Measurements from ENCODE around the gene TXNIP.
A peak's percentile ranks its signal among the peaks of the same experiment; 100 is the strongest.

The TXNIP gene

GRCh38 chr1:145985502-145986439 lies 10.6 kb downstream of the TXNIP start:
- no peak for DNase-seq (ENCODE audit: low read depth in 3 of 3)

GRCh38 chr1:145985129-145985501 lies 11.3 kb downstream of the TXNIP start:
- no peak for DNase-seq (ENCODE audit: low read depth in 3 of 3)

GRCh38 chr1:145983960-145984830 lies 12.2 kb downstream of the TXNIP start:
- no peak for DNase-seq (ENCODE audit: low read depth in 3 of 3)

- no peak for DNase-seq (ENCODE audit: low read depth in 3 of 3)
These were observed 13.1 kb downstream of the TXNIP start for GRCh38 chr1:145983206-145983675.

- DNase-seq (ENCODE audit: low read depth in 3 of 3) = no peak
These were observed 14.2 kb downstream of the TXNIP start for GRCh38 chr1:145982010-145982723.

- DNase-seq (ENCODE audit: low read depth in 3 of 3) = no peak
These were observed 15.9 kb downstream of the TXNIP start for GRCh38 chr1:145980457-145980994.

- DNase-seq (ENCODE audit: low read depth in 3 of 3) = no peak
These were observed 16.5 kb downstream of the TXNIP start for GRCh38 chr1:145979746-145980456.

GRCh38 chr1:145978854-145979745 lies 17.3 kb downstream of the TXNIP start:
- DNase-seq (ENCODE audit: low read depth in 3 of 3) = peak; percentile 60 to 77 (median 66)

GRCh38 chr1:145978471-145978853 lies 17.9 kb downstream of the TXNIP start:
- DNase-seq (ENCODE audit: low read depth in 3 of 3) = no peak

GRCh38 chr1:145977486-145978470 lies 18.6 kb downstream of the TXNIP start:
- peak in 2 of 3 experiments; percentile 58 to 61 for DNase-seq (ENCODE audit: low read depth in 3 of 3)

- no peak for DNase-seq (ENCODE audit: low read depth in 3 of 3)
These were observed 19.4 kb downstream of the TXNIP start for GRCh38 chr1:145977016-145977415.

- no peak for DNase-seq (ENCODE audit: low read depth in 3 of 3)
These were observed 21.2 kb downstream of the TXNIP start for GRCh38 chr1:145975216-145975615.

- DNase-seq (ENCODE audit: low read depth in 3 of 3) = no peak
These were observed 21.7 kb downstream of the TXNIP start for GRCh38 chr1:145974721-145975120.

GRCh38 chr1:145972580-145972979 lies 23.8 kb downstream of the TXNIP start:
- no peak for DNase-seq (ENCODE audit: low read depth in 3 of 3)

- DNase-seq (ENCODE audit: low read depth in 3 of 3) = no peak
These were observed 29.1 kb downstream of the TXNIP start for GRCh38 chr1:145967288-145967687.

GRCh38 chr1:145965119-145965744 lies 31.1 kb downstream of the TXNIP start:
- no peak for DNase-seq (ENCODE audit: low read depth in 3 of 3)

GRCh38 chr1:145964328-145965118 lies 31.9 kb downstream of the TXNIP start, which contains the start of the genes ANKRD34A and POLR3GL:
Gene ANKRD34A, minus strand, starts transcription at chr1:145964575. Its CDS starts 2,816 bp downstream, at chr1:145961759.
Gene POLR3GL, plus strand, starts transcription at chr1:145964690. Its CDS starts 10,176 bp downstream, at chr1:145974866.
- peak; percentile 78 to 92 (median 88) for DNase-seq (ENCODE audit: low read depth in 3 of 3)

All from stimulated activated CD4-positive, alpha-beta T cell treated with anti-CD3 and anti-CD28 coated beads, TNF-alpha, amount 100 ng/mL, for 24 hours (primary cell).